ENCODE results near the gene CFAP221.

The CFAP221 gene

GRCh38 chr2:119668546-119668945 is 124.3 kb downstream of the CFAP221 start:
- in situ Hi-C loops (cut with MboI; ENCODE audit: low pct_unique_long_range_greater_than_20kb, low sequenced_read_pairs) = no loop called here
- no peak for DNase-seq

DNA sequence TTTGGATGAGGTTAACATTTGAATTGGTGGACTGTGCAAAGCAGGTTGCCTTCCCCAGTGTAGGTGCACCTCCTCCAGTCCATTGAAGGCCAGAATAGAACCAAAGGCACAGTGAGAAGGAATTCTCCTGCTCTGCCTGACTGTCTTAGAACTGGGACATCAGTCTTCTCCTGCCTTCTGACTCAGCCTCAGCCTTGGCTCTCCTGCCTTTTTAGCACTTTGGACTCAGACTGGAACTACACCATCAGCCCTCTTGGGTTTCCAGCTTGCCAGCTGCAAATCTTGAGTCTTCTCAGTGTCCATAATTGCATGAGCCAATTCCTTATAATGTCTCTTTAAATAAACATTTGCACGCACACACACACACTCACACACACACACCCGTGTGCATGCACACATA is 126.8 kb downstream of the CFAP221 start:
- no peak for DNase-seq
- in situ Hi-C loops (cut with MboI; ENCODE audit: low pct_unique_long_range_greater_than_20kb, low sequenced_read_pairs) = no loop called here

DNA sequence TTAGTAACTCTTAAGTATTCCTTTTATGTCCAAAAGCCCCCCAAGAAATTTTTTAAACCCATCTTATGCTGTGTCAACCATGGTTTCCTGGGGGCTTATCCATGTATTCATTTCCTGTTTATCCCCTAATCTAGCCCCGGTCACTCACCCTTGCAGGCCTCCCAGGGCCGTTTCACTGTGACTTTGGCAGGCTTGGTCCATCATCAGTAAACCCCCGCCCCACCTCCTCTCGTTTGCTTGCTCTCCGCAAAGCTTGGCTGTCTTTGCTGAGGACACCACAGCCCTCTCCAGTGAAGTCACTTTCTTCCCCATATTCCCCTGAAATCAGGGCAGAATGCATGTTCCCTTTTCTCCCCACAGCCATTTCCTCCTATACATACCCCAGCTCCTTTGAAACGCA is 127.5 kb downstream of the CFAP221 start:
- DNase-seq = no peak
- in situ Hi-C loops (cut with MboI; ENCODE audit: low pct_unique_long_range_greater_than_20kb, low sequenced_read_pairs) = no loop called here

- in situ Hi-C loops (cut with MboI; ENCODE audit: low pct_unique_long_range_greater_than_20kb, low sequenced_read_pairs) = no loop called here
- DNase-seq = no peak
These were observed 128.1 kb downstream of the CFAP221 start for GRCh38 chr2:119672161-119672862.

DNA sequence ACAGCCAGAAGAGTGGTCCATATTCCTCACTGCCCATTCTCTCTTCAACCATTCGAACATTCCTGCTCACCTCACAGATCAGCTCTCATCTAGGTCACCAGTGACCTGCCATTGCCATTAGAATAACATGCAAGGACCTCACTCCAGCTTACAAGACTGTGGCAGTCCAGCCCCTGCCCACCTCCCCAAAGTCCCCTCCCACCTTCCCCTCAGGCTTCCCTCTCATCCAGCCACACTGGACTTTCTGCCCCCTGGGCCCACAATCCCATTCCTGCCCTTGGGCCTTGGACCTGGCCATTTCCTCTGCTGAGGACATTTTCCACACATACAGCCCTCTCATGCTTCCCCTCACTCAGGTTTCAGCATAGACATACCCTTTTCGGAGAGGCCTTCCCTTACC is 129.5 kb downstream of the CFAP221 start:
- in situ Hi-C loops (cut with MboI; ENCODE audit: low pct_unique_long_range_greater_than_20kb, low sequenced_read_pairs) = no loop called here
- DNase-seq = no peak

DNA sequence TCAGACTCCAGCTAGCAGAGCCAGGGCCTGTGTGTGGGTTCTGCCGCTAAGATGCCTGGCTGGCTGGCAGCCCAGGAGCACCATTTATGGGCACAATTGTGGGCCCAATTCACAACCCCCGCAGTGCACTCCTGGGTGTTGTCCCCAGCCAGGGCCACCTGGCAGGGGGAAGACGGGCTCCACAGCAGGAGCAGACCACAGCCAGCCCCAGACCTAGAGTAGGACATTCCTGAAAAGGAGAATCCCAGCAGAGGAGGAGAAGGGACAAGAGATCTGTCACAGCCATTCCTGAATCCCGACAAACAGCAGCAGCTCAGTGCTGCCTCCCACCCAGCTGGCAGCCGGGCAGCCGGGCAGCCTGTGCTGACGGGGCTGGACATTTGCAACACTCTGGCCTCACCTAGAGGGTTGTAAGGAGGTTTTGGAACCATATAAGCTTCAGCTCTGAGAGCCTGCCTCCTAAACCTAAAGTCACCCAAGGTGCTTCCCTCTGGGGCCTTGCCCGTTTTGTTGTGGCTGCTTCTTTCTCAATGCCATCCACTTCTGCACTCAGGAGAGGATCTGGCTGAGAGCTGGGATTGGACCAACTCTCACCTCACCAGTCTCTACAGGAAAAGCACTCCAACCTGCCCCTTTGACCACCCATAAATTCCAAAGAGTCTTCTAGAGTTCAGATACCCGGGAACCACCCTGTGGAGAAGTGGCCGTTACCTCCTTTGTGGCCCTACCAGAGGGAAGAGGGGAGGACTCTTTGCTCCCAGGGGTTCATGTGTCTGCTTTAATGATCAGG is 130.7 kb downstream of the CFAP221 start:
- no peak for DNase-seq
- in situ Hi-C loops (cut with MboI; ENCODE audit: low pct_unique_long_range_greater_than_20kb, low sequenced_read_pairs) = no loop called here

DNA sequence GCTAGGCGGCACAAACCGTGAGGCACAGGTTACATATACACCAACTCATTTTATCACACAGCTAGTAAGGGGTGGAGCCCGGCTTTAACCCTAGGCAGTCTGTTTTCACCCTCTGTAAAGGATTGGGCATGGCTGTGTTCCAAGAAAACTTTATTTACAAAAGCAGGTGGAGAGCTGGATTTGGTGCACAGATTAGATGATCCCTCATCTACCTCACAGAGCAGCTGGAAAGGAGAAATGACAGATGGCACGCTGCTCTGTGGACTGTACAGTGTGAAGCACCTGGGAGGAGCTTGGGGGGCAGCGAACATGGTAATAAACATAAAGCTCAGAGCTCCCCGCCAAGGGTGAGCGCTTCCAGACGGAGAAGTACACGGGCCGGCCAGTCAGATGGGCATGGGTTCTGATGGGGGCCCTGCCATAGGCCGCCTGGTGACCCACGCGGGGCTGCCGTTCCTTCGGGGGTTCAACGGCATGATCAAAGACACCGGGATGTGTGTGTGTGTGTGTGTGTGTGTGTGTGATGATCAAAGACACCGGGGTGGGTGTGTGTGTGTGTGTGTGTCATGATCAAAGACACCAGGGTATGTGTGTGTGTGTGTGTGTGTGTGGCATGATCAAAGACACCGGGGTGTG is 133.9 kb downstream of the CFAP221 start:
- in situ Hi-C loops (cut with MboI; ENCODE audit: low pct_unique_long_range_greater_than_20kb, low sequenced_read_pairs) = no loop called here
- DNase-seq = no peak

GRCh38 chr2:119679526-119679837 is 135.2 kb downstream of the CFAP221 start:
- DNase-seq = no peak
- in situ Hi-C loops (cut with MboI; ENCODE audit: low pct_unique_long_range_greater_than_20kb, low sequenced_read_pairs) = no loop called here

GRCh38 chr2:119679846-119680245 is 135.6 kb downstream of the CFAP221 start:
- DNase-seq = no peak

DNA sequence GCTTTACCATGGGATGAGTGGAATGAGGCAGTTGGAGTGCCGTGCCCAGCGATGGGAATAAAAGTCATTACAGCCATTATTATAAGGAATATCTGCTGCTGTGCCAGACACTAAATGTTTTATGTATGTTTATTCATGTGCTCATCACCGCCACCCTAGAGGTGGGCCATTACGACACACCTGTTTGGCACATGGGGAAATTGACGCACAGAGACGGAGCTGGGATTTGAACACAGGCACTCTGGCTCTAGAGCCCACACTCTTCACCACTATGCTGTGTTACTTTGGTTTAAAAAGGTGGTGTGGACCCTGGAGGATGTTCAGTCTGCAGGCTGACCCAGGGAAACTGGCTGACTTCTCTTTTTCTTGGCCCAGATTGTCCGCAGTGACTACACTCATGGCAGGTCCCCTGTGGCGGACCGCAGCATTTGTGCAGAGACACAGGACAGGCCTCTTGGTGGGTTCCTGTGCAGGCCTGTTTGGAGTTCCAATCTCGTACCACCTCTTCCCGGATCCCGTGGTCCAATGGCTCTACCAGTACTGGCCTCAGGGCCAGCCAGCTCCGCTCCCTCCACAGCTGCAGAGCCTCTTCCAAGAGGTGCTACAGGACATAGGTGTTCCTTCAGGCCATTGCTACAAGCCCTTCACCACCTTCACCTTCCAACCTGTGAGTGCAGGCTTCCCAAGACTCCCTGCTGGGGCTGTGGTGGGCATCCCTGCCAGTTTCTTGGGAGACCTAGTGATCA is 136.4 kb downstream of the CFAP221 start:
- no peak for DNase-seq
- in situ Hi-C loops (cut with MboI; ENCODE audit: low pct_unique_long_range_greater_than_20kb, low sequenced_read_pairs) = no loop called here

More at GRCh38 chr2:119679846-119680245, 135.6 kb downstream of the CFAP221 start:
- in situ Hi-C loops (cut with MboI; ENCODE audit: low pct_unique_long_range_greater_than_20kb, low sequenced_read_pairs) = no loop called here

- DNase-seq = no peak
- in situ Hi-C loops (cut with MboI; ENCODE audit: low pct_unique_long_range_greater_than_20kb, low sequenced_read_pairs) = no loop called here
These were observed 137.1 kb downstream of the CFAP221 start for GRCh38 chr2:119681203-119681867.

GRCh38 chr2:119681868-119682220 is 137.6 kb downstream of the CFAP221 start:
- in situ Hi-C loops (cut with MboI; ENCODE audit: low pct_unique_long_range_greater_than_20kb, low sequenced_read_pairs) = no loop called here
- no peak for DNase-seq

- in situ Hi-C loops (cut with MboI; ENCODE audit: low pct_unique_long_range_greater_than_20kb, low sequenced_read_pairs) = no loop called here
These were observed 138.3 kb downstream of the CFAP221 start for GRCh38 chr2:119682578-119682977.

DNA sequence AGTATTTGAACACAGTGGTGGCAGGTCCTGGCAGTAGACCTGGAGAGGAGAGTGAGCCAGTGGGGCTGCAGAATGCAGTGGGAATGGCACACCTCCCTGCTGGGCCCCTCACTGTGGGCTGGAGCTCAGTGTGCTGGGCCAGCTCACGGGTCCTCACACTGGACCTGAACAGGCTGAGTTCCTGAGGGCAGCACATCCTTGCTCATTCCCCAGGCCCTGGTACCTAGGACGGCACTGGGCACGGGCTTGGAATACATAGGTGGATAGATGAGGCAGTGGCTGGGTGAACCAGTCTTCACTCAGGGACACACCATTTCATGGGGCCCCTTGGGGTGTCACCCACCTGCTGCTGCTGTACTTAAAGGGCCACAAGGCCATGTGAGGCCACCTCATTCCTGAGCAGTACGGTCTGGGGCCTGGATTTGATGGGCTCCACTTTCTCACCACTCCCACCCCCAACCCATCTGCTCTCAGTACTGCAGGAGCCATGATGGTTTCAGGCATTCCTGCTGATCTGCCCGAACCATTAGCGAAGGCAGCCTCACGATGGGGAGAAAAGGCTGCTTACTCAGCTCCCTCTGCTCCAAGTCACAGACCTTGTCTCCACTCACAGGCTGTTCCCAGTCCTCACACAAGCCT is 138.9 kb downstream of the CFAP221 start:
- DNase-seq = no peak
- in situ Hi-C loops (cut with MboI; ENCODE audit: low pct_unique_long_range_greater_than_20kb, low sequenced_read_pairs) = no loop called here

More at GRCh38 chr2:119682578-119682977, 138.3 kb downstream of the CFAP221 start:
- DNase-seq = no peak

- in situ Hi-C loops (cut with MboI; ENCODE audit: low pct_unique_long_range_greater_than_20kb, low sequenced_read_pairs) = no loop called here
- no peak for DNase-seq
These were observed 139.6 kb downstream of the CFAP221 start for GRCh38 chr2:119683713-119684443.

- in situ Hi-C loops (cut with MboI; ENCODE audit: low pct_unique_long_range_greater_than_20kb, low sequenced_read_pairs) = no loop called here
- no peak for DNase-seq
These were observed 140.3 kb downstream of the CFAP221 start for GRCh38 chr2:119684518-119684917.

DNA sequence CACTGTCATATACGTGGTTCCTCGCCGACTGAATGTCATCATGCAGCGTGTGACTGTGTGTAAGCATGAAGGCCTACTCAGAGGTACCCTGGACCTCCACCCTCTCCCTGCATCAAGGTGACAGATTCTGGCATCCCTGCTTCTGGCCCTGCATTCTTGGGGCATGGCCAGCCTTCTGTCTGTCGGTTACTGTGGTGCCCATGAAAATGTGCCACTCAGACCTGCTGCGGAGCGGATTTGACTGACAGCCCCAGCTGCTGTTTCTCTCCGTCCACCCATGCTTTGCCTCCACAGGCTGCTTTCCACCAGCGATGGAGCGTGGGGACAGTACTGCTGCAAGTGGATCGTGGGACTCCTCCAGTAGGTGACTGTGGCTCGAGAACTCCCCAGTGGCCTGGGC is 144.4 kb downstream of the CFAP221 start:
- in situ Hi-C loops (cut with MboI; ENCODE audit: low pct_unique_long_range_greater_than_20kb, low sequenced_read_pairs) = no loop called here

GRCh38 chr2:119689218-119689617 is 145.0 kb downstream of the CFAP221 start:
- in situ Hi-C loops (cut with MboI; ENCODE audit: low pct_unique_long_range_greater_than_20kb, low sequenced_read_pairs) = no loop called here
- DNase-seq = no peak

More for the DNA sequence above, 144.4 kb downstream of the CFAP221 start:
- DNase-seq = no peak

Measured in KBM-7 (cell line).